GM21825 (cell line): ENCODE data around the gene RAB5A.
"Not testable (repeated sequence)": the region's sequence is repeated elsewhere in the genome, so short reads cannot be mapped to it uniquely, and the experiment has no call there.

Source experiments
- ATAC-seq: cut with Tn5 transposase; IDR thresholded peaks from one replicate; pipeline ENCODE4 v1.9.1; 2021; ENCODE audit warnings: mild to moderate bottlenecking, moderate library complexity; ENCODE audit not compliant: unreplicated experiment

RAB5A gene, protein sequence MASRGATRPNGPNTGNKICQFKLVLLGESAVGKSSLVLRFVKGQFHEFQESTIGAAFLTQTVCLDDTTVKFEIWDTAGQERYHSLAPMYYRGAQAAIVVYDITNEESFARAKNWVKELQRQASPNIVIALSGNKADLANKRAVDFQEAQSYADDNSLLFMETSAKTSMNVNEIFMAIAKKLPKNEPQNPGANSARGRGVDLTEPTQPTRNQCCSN

DNA sequence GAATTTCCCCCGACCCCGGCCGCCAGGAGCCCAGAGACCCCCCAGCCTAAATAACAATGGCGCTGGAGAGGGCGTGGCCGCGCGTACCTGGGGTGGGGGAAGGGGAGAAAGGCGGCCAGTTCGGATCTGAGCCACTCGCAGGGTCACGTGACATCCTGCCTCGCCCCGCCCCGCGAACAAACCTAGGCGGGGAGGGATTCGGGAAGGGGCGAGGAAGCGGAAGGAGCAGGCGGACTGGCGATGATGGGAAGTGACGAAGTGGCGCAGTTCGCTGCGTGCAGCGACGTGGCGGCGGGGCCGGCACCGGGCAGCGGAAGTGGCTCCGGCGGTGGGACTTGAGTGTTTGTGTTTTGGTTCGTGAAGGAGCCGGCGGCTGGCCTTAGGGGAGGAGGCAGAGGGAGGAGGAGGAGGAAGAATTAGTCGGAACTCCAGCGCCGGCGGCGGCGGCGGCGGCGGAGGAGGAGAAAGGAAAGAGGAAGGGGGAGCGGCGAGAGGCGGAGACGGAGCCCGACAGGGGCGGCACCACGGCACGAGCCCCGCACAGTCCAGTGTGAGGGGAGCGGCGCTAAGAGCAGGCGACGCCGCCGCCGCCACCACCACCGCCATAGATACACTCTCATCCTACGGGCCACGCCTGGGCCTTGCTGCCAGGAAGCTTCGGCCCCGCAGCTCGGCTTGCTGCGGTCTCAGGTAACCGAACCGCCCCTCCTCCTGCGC lies at the start of gene RAB5A:
RAB5A (plus strand) TSS at position 266 of the 717 bp plus-strand sequence. CDS start 3,802 bp downstream, outside the sequence.
- ATAC-seq: peak; percentile 97

DNA sequence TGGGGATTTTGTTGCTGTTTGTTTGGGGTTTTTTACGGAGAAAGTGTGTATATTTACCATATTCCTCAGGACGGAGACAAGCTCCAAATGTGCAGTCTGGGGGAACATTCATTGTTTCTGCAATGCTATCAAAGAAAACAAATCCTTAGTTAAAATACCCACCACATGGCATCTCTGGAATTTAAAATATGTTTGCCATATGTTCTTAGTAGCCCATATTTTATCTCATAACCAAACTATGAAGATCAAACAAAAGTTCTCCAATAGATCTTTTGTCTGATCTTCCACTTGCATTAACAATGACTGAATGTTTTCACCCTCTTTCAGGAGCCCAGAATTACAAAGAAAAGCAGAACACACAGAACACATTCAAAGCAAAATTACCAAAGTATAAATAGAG lies 48.2 kb upstream of the RAB5A start:
- no peak for ATAC-seq

DNA sequence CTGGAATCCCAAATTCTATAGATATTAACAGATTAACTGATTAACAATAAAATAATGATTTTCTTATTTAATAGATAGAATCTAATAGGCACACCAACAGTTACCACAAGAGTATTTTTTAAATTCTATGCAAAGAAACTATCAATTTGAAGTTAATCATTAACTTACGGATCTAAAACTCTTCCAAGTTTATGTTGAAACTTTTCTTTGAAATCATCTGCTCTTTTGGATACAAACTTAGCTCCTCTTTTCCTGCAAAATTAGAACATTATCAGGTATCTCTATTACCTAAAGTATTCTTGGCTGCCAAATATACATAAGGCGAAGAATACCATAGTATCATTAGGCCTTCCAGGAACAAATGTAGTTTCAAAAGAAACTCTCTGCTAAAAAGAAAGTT lies 47.6 kb upstream of the RAB5A start:
- no peak for ATAC-seq

DNA sequence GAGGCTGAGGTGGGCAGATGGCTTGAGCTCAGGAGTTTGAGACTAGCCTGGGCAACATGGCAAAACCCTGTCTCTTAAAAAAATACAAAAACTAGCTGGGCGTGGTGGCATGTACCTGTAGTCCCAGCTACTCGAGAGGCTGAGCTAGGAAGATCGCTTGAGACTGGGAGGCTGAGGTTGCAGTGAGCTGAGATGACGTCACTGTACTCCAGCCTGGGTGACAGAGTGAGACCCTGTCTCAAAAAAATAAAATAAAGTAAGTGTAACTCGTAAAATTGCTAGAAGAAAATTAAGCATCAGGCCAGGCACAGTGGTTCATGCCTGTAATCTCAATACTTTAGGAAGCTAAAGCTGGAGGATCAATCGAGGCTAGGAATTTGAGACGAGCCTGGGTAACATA lies 47.1 kb upstream of the RAB5A start:
- ATAC-seq: not testable (repeated sequence)

DNA sequence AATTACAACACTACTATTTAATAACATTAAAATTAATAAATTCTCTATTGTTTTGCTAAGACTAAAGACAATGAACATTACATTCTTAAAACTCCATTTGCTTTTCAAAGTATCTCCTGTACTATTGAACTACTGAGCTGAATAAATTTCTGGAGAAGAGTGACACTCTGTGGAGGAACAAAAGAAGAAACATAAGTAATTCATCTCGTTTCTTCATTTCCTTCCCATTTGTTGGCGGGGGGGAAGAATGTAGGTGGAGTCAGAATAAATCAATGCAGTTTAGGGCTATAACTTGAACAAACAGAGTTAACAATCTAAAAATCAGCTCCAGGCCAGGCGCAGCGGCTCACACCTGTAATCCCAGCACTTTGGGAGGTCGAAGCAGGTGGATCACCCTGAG lies 45.6 kb upstream of the RAB5A start:
- no peak for ATAC-seq

DNA sequence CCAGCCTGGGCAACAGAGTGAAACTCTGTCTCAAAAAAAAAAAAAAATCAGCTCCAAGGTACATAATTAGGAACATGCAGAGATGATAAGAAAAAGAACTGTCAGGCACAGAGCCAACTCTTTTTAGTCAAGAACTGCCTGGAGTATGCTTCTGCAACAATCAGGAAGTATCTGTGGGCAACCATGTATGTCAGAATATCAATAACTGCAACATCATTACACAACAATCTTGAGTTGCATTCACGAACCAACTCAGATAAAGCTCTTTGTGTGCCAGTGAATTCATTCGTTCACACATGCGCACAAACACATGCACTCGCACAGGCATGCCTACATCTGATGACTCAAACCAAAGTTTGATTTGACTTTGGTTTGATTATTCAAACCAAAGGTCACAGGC lies 45.0 kb upstream of the RAB5A start:
- ATAC-seq: no peak

DNA sequence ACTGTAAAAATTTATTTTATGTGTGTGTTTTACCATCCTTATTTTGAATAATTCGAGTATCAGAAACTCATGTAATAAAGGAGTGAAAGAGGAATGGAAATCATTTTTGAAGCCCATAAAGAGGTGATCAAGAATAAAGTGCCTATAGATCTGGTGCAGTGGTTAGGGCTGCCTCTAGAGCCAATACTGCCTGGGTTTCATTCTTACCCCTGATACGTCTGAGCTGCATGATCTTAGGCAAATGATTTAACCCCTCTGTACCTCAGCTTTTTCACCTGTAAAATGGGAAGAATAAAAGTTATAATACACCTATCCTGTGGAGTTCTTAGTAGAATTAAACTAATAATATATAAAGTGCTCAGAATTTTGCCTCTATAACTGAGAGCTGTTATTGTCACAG lies 43.2 kb upstream of the RAB5A start:
- ATAC-seq: no peak

DNA sequence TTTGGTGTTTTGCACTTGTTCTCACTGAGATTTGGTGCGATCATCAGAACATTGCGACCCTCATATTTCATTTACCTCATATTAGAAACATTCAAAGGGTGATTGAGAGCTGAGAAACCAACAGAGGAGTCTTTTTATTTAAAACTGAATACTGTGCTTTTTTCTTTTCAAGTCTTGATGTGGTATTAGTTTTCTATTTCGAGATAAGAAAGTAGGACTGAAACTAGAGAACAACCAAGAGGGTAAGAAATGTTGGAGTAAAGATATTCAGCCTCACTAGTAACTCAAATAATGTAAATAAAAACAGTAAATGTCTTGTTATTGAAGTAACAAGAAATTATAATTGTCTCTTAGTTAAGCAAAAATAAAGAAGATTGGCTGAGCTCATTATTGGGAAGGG lies 39.4 kb upstream of the RAB5A start:
- no peak for ATAC-seq

DNA sequence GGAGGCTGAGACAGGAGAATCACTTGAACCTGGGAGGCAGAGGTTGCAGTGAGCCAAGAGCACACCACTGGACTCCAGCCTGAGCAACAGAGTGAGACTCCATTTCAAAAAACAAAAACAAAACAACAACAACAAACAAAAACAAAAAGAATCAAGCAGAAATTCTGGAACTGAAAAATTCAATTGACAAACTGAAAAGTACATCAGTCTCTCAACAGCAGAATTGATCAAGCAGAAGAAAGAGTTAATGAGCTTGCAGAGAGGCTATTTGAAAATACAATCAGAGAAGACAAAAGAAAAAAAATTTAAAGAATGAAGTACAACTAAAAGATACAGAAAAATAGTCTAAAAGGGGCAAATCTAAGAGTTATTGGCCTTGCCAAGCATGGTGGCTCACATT lies 35.4 kb upstream of the RAB5A start:
- ATAC-seq: no peak

DNA sequence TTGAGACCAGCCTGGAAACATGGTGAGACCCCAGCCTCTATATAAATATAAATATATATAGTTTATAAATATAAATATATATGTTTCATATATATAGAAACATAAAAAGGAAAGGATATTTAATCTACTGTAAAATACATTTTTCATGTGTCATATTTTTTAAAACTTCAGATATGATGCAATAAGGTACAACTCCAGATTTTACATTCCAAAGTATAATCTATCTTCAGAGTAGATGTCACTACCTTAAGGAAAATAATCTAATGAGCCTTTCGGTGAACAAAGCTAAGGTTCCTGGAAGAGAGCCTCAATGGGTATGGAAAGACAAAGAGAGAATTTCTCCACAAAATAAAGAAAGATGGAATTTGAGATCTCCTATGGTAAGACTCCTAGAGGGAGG lies 29.7 kb upstream of the RAB5A start:
- no peak for ATAC-seq

DNA sequence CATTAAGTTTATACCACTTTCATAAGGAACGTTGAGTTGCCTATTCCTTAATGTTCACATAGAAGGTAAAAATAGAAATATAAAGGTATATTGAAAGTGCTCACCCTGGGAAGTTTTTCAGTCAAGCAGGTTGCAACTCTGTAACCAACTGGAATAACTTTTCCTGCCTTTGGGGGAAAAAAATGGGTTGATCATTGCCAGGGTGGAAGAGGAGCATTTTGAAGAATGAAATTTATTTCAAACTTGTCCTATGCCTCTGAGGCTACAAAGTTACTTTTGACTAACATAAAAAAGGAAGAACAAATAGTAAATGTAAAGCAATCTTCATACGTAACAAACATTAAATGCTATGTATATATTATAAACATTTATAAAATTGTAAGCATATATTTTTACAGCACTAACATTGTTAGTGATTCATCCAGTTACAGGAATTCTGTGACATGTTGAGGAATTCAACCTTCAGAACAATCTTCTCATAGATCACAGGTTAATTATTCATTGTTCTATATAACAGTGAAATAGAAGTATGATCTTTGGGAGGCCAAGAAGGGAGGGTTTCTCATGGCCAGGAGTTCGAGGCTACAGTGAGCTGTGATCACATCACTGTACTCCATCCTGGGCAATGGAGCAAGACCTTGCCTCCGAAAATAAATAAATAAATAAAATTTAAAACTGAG lies 26.4 kb upstream of the RAB5A start:
- no peak for ATAC-seq

DNA sequence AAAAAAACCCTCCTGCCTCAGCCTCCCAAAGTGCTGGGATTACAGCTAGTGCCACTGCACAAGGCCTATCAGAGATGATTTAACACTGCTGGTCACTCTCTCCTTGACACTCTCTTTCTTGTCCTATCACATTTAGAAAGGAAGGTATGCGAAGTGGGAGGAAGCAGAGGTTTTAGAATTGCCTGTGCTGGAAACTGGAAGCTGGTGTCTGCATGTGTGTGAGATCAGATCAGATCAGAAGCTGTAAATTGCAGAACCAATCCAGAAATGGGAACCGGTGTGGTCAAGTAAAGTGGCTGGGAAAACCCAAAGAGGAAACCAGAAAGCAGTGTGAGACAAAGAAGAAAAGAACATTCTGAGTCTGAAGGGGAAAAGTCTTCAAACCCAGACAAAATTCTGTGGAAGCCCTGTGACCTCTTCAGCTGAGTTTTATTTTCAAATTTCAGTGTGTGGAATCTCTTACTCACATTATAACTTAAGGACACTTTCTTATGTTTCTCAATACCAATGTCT lies 15.7 kb upstream of the RAB5A start:
- peak; percentile 89 for ATAC-seq

DNA sequence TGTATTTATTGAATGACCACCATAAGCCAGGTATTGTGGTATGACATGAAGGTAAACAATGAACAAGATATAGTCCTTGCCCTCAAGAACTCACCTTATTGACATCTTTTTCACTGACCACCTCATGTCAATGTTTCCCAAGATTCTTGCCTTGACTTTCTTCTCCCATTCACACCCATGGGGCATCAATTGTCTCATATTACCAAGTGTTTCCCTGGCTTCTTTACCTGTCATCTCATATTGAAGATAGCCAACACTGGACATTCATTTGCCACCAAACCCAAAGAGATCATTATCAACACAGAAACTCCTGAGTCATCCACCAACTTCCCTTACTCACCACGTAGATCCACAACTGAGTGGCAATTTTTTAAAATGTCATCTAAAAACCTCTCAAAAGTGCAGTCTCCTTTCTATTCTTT lies 15.1 kb upstream of the RAB5A start:
- ATAC-seq: peak; percentile 43

DNA sequence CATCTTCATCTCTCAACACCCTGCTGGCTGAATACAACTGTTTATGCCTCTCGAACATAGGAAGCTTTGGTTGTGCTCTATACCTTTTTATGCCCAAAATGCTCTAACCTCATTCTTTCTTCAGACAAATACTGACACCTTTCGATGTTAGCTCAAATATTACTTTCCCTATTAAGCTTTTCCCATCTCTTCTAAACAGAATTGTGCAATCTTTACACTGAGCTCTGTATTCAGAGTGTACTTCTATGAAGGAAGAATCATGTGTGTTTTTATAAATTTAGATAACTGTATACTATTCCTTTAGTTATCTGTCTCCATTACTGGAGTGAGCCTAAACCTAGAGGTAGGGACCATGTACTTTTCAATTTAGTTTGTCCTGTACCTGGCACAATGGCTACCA lies 14.5 kb upstream of the RAB5A start:
- ATAC-seq: no peak

DNA sequence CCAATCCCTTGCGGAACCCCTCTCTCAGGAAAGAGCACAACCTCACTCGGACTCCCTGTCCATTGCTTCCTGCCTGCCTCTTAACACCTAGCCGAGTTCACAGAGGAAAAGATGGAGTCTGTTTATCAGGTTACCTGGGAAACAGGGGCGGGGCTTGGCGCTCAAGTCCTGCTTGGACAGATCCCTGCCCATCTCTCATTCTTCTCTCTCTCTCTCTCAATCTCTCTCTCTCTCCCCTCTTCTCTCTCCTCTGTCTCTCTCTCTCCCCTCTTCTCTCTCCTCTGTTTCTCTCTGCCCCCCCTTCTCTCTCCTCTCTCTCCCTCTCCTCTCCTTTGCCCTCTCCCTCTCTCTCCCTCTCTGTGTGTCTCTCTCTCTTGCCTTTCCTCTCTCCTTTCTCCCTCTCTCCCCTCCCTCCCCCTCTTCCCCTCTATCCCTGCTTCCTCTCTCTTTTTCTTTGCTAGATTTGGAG lies 12.8 kb upstream of the RAB5A start, which contains the start of gene EFHB:
EFHB (minus strand) TSS at position 120 of the 469 bp plus-strand sequence. CDS start 199 bp downstream, outside the sequence.
- no peak for ATAC-seq

DNA sequence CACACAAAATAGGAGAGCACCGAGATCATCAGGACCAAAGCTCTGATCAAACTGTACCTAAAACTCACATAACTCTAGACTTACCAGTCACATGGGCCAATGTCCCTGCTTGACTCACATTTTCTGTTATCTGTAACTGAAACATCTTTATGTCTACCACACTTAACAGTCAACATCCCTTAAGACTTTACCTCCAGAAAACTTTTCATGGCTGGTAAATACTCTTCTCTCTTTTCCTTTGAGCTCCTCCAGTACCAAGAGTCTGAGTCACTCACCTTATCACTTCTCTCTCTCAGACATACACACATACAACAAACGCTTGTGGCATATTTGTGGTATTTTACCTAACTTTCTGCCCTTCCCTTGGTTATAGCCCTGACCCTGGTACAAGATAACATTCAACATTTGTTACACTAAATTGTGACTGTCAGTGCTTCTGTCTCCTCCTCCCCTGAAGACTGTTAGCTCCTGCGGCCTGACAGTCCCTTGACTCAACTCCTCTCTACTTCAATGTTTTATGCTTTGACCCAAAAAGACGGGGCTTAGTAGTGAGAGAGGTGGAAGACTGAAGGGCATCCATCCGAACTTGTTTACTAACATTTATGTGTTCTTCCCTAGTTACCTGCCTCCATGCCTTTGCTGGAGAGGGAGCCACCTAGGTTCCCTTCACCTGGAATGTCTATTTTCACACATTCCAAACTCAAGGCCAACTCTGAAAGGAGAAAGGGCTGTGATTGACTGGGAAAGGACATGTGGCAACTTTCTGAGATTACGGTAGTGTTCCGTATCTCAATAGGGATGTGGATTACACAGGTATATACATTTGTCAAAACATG lies 9.2 kb upstream of the RAB5A start:
- no peak for ATAC-seq

DNA sequence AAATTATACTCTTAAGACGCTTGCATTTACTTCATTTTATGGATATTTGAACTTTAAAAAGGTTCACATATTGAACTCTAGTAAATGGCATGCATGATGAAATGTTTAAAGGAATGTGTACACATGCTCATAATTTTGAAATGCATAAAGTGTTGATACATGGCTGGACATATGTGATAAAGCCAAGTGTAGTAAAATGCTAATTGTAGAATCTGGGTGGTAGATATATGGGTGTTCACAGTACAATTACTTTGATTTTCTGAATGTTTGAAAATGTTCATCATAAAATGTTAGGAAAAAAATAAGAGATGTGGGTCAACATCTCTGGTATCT lies 8.6 kb upstream of the RAB5A start:
- ATAC-seq: no peak

DNA sequence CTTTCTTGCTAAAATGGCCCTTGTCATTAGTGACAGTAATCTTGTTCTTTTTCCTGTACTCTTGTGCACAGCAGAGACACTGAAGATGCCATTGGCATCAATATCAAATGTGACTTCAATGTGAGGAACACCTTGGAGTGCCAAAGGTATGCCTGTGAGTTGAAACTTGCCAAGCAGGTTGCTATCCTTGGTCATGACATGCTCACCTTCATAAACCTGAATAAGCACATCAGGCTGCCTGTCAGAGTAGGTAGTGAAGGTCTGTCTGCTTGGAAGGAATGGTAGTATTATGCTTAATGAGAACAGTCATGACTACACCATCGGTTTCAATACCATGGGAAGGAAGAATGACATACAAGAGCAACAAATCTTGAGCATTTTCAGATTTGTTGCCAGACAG lies 6.3 kb upstream of the RAB5A start:
- no peak for ATAC-seq

DNA sequence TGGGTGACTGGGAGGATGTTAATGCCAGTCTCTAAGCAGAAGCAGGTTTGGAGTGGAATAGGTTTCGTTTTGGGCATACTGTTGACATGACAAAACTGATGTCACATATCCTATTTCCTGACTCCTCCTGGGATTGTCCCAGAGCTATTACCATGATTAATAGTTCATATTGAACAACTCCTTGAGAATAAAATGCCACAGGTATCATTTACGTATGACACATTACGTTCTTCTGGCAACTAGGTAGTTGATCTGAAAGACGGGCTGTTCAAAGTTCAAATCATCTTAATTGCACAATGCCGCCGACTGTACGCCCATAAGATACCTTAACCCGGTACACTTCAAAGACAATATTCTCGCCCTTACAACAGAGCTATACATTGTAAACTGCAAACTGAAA lies 1.4 kb upstream of the RAB5A start:
- ATAC-seq: no peak

DNA sequence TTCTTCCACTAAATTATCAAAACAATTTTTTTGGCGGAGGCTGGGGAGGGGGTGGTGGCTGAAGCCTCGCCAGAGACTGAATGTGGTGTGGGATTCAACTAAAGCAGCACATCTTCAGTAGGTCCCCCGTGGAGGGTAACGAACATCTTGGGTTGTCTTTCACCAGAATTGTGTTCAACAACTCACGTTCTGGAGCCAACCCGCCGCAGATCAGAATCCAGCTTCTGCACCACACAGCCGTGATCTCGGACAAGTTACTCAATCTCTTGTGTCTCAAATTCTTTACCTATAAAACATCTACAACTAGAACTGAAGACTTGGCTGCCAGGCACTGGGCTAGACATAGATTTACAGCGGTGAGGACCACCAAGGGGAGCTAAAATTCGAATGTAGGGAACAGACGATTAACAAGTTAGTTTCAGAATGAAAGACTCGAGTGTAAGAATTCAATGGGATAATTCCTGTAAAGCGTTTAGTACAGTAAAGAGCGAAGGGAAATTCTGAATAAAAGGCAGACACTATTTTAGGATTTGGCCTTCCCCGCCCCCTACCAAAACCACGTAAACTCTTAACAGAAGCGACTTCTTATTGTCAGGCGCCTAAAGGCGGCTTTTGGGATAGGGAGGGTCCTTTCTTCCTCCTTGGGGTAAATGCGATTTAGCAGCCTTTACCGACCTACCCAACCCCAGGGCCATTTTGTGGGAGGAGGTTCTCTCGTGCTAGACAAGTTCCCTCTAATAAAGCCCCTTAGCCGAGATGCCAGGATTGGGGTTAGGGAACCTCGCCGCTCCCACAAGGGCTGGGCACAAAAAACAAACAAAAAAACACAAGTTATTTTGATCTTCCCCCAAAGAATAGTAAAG lies 697 bp upstream of the RAB5A start:
- peak; percentile 3 for ATAC-seq
